Calu3 (cell line): Measurements from ENCODE around the gene ATAD3C. TPM values are rescaled to one million over a fixed set of nuclear protein-coding genes. Genes with fewer than 3 reads are reported as not detected.

ENCODE experiments used
- Bru-seq: library from RNA; stranded (reverse); fragments of 400-500 nt; gene quantifications from one replicate; lab custom pipeline; 2021; lab: Mats Ljungman, UMichigan
- BruChase-seq, 2 experiments: library from RNA; stranded (reverse); fragments of 400-500 nt; gene quantifications; one replicate each; lab custom pipeline; 2021; lab: Mats Ljungman, UMichigan
- BruUV-seq: library from RNA; stranded (reverse); fragments of 400-500 nt; replicated peaks from 2 replicates; lab custom pipeline; 2021; lab: Mats Ljungman, UMichigan
- CTCF ChIA-PET: fragments of 300-600 bp; sonication (Branson Sonifier 250); formaldehyde crosslinking; loops from one replicate; lab custom pipeline; 2022; ENCODE audit warnings: antibody characterized with exemption; lab: Charles Lee
- DNase-seq: peaks from one replicate; pipeline ENCODE4 v3.0.0; 2022
- H3K27ac Mint-ChIP-seq: one replicate; pipeline ENCODE4 v1.8.0; 2022; ENCODE audit warnings: mixed read lengths; ENCODE audit not compliant: unreplicated experiment
- H3K27me3 Mint-ChIP-seq: one replicate; pipeline ENCODE4 v1.8.0; 2022; ENCODE audit warnings: mixed read lengths; ENCODE audit not compliant: unreplicated experiment
- H3K36me3 Mint-ChIP-seq: one replicate; pipeline ENCODE4 v1.8.0; 2022; ENCODE audit warnings: mild to moderate bottlenecking, moderate library complexity, mixed read lengths; ENCODE audit not compliant: insufficient read depth, unreplicated experiment
- H3K4me1 Mint-ChIP-seq: one replicate; pipeline ENCODE4 v1.8.0; 2022; ENCODE audit warnings: mild to moderate bottlenecking, low read depth, mixed read lengths; ENCODE audit not compliant: unreplicated experiment
- H3K4me3 Mint-ChIP-seq: one replicate; pipeline ENCODE4 v1.8.0; 2022; ENCODE audit warnings: mild to moderate bottlenecking, low read depth, moderate library complexity, mixed read lengths; ENCODE audit not compliant: unreplicated experiment
- H3K9me3 Mint-ChIP-seq: one replicate; pipeline ENCODE4 v1.8.0; 2022; ENCODE audit warnings: low read depth, mixed read lengths; ENCODE audit not compliant: unreplicated experiment
- CTCF ChIP-seq: fragments of 200-600 bp; IDR thresholded peaks from one replicate; pipeline ENCODE4 v1.8.0; 2022; ENCODE audit warnings: antibody characterized with exemption; ENCODE audit not compliant: unreplicated experiment
- intact Hi-C: fragments of 100-400 bp; cut with micrococcal nuclease; formaldehyde crosslinking; loops from one replicate; pipeline ENCODE4 v1.10.0; 2022; ENCODE audit not compliant: unreplicated experiment
- long read RNA-seq: library from polyadenylated mRNA; stranded (forward); transcript quantifications from one replicate; pipeline ENCODE4 v2.0.0, GENCODE V29; 2022
- total RNA-seq: library from RNA; stranded (reverse); gene quantifications from 2 replicates; pipeline ENCODE4 v1.2.3, GENCODE V29; 2022

The ATAD3C gene
- total RNA-seq (0.29 and 0.45 TPM in 2 replicates), Bru-seq, nascent RNA (percentile 15 among the genes with signal in this experiment), BruChase-seq, experiment 1, labeled RNA remaining after a 6-hour chase (percentile 42 among the genes with signal in this experiment), BruChase-seq, experiment 2, labeled RNA remaining after a 2-hour chase (percentile 32 among the genes with signal in this experiment)
- long read RNA-seq, partial matches to known transcripts = 3 of 3 reads
- long read RNA-seq, other reads (novel, unspliced or antisense) = 0 of 3 reads

- H3K4me3 Mint-ChIP-seq = no peak within 1 kb of the TSS
- intact Hi-C loops = no loop called here
- H3K36me3 Mint-ChIP-seq = peaks cover under 1% of the 10 kb centered on the region
- no TSS peak for BruUV-seq
- no peak within 1 kb of the TSS for H3K27ac Mint-ChIP-seq
- H3K9me3 Mint-ChIP-seq = no peaks in the 10 kb centered on the region
- peaks cover 17% of the 10 kb centered on the region for H3K27me3 Mint-ChIP-seq
- TF ChIP-seq CTCF = no peak
- DNase-seq = no peak
- CTCF ChIA-PET = no interaction called here
- H3K4me1 Mint-ChIP-seq = no peaks in the 10 kb centered on the region
Observed at GRCh38 chr1:1449099-1449739, at the start of gene ATAD3C. TSS of gene ATAD3C (plus strand) at chr1:1449689. CDS start at chr1:1450684, 995 bp downstream.

GRCh38 chr1:1399872-1400575, 49.5 kb upstream of the ATAD3C start:
- TF ChIP-seq CTCF = no peak
- intact Hi-C loops = no loop called here
- BruUV-seq = no TSS peak
- peak overlapping the region; percentile 90 for H3K27ac Mint-ChIP-seq
- CTCF ChIA-PET = no interaction called here
- no peaks in the 10 kb centered on the region for H3K4me1 Mint-ChIP-seq
- peak overlapping the region; percentile 84 for H3K4me3 Mint-ChIP-seq
- H3K36me3 Mint-ChIP-seq = peaks cover 81% of the 10 kb centered on the region
- no peak for DNase-seq
- H3K27me3 Mint-ChIP-seq = no peaks in the 10 kb centered on the region
- no peaks in the 10 kb centered on the region for H3K9me3 Mint-ChIP-seq

- Mint-ChIP-seq H3K4me1 (no peaks in the 10 kb centered on the region), H3K27ac (peak overlapping the region; percentile 90), H3K27me3 (no peaks in the 10 kb centered on the region), H3K36me3 (peaks cover 80% of the 10 kb centered on the region), H3K9me3 (no peaks in the 10 kb centered on the region), H3K4me3 (peak overlapping the region; percentile 84)
- CTCF ChIA-PET = no interaction called here
- DNase-seq = no peak
- BruUV-seq = TSS peak; percentile 56
- intact Hi-C loops = no loop called here
- no peak for TF ChIP-seq CTCF
Observed at GRCh38 chr1:1400576-1401456, 48.7 kb upstream of the ATAD3C start.

- TF ChIP-seq CTCF = no peak
- BruUV-seq = no TSS peak
- H3K27ac Mint-ChIP-seq = no peak overlapping the region
- no peak for DNase-seq
- peaks cover 87% of the 10 kb centered on the region for H3K36me3 Mint-ChIP-seq
- CTCF ChIA-PET = interaction anchor here (0.6 kb wide), 1 partner anchor 104 kb away, joined by 3 read pairs; no protein-coding TSS in a partner anchor
- H3K4me3 Mint-ChIP-seq = peak overlapping the region; percentile 84
- no peaks in the 10 kb centered on the region for H3K9me3 Mint-ChIP-seq
- intact Hi-C loops = no loop called here
- no peaks in the 10 kb centered on the region for H3K4me1 Mint-ChIP-seq
- H3K27me3 Mint-ChIP-seq = no peaks in the 10 kb centered on the region
Observed at GRCh38 chr1:1401457-1402010, 48.0 kb upstream of the ATAD3C start.
